Measurements from ENCODE around the gene PHF2.

GRCh38 chr9:93629920-93630319 is 53.5 kb downstream of the PHF2 start:
- TF ChIP-seq, protein P1, sequence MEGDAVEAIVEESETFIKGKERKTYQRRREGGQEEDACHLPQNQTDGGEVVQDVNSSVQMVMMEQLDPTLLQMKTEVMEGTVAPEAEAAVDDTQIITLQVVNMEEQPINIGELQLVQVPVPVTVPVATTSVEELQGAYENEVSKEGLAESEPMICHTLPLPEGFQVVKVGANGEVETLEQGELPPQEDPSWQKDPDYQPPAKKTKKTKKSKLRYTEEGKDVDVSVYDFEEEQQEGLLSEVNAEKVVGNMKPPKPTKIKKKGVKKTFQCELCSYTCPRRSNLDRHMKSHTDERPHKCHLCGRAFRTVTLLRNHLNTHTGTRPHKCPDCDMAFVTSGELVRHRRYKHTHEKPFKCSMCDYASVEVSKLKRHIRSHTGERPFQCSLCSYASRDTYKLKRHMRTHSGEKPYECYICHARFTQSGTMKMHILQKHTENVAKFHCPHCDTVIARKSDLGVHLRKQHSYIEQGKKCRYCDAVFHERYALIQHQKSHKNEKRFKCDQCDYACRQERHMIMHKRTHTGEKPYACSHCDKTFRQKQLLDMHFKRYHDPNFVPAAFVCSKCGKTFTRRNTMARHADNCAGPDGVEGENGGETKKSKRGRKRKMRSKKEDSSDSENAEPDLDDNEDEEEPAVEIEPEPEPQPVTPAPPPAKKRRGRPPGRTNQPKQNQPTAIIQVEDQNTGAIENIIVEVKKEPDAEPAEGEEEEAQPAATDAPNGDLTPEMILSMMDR (IDR thresholded peaks at IDR 0.05), result no peak
- no peak for TF ChIP-seq POLR2A (IDR thresholded peaks at IDR 0.05)
